ENCODE measurements around the gene CD44. TPM values are rescaled to one million over a fixed set of nuclear protein-coding genes. Genes with fewer than 3 reads are reported as not detected.

CD44 gene
- total and polyA plus RNA-seq, 2 experiments from 2014 or later, result 8.5 to 41.3 TPM

- no peak overlapping the region for H3K27ac ChIP-seq
- no peaks in the 10 kb centered on the region for H3K9me3 ChIP-seq (ENCODE audit: low read depth)
- peaks cover 5% of the 10 kb centered on the region for H3K4me1 ChIP-seq (ENCODE audit: low read depth)
Observed at GRCh38 chr11:35154952-35155351, 16.0 kb downstream of the CD44 start.

GRCh38 chr11:35155677-35156076 lies 16.7 kb downstream of the CD44 start:
- H3K4me1 ChIP-seq (ENCODE audit: low read depth), result peaks cover 10% of the 10 kb centered on the region
- no peaks in the 10 kb centered on the region for H3K27me3 ChIP-seq
- no peaks in the 10 kb centered on the region for H3K36me3 ChIP-seq
- no peak for DNase-seq (ENCODE audit: low read depth in 1 of 2, low spot score in 1 of 2)
- TF ChIP-seq CTCF (IDR thresholded peaks at IDR 0.05; ENCODE audit: low read depth, low read length), result no peak
- H3K27ac ChIP-seq, result no peak overlapping the region
- no peak overlapping the region for H3K4me3 ChIP-seq
- H3K9me3 ChIP-seq (ENCODE audit: low read depth), result no peaks in the 10 kb centered on the region

More at GRCh38 chr11:35154952-35155351, 16.0 kb downstream of the CD44 start:
- DNase-seq (ENCODE audit: low read depth in 1 of 2, low spot score in 1 of 2), result no peak
- TF ChIP-seq CTCF (IDR thresholded peaks at IDR 0.05; ENCODE audit: low read depth, low read length), result no peak
- Histone ChIP-seq H3K36me3 (no peaks in the 10 kb centered on the region), H3K27me3 (no peaks in the 10 kb centered on the region), H3K4me3 (no peak overlapping the region)

GRCh38 chr11:35157814-35158700 lies 19.1 kb downstream of the CD44 start:
- Histone ChIP-seq H3K27ac (no peak overlapping the region), H3K9me3 (ENCODE audit: low read depth) (no peaks in the 10 kb centered on the region)

GRCh38 chr11:35158701-35159510 lies 19.9 kb downstream of the CD44 start:
- no peaks in the 10 kb centered on the region for H3K27me3 ChIP-seq
- H3K4me3 ChIP-seq, result no peak overlapping the region
- H3K4me1 ChIP-seq (ENCODE audit: low read depth), result peaks cover 10% of the 10 kb centered on the region
- DNase-seq (ENCODE audit: low read depth in 1 of 2, low spot score in 1 of 2), result peak in 1 of 2 donors; percentile 68
- no peaks in the 10 kb centered on the region for H3K36me3 ChIP-seq
- no peak for TF ChIP-seq CTCF (IDR thresholded peaks at IDR 0.05; ENCODE audit: low read depth, low read length)
- no peaks in the 10 kb centered on the region for H3K9me3 ChIP-seq (ENCODE audit: low read depth)
- no peak overlapping the region for H3K27ac ChIP-seq

More at GRCh38 chr11:35157814-35158700, 19.1 kb downstream of the CD44 start:
- no peak for DNase-seq (ENCODE audit: low read depth in 1 of 2, low spot score in 1 of 2)
- peaks cover 10% of the 10 kb centered on the region for H3K4me1 ChIP-seq (ENCODE audit: low read depth)
- no peaks in the 10 kb centered on the region for H3K36me3 ChIP-seq
- no peak overlapping the region for H3K4me3 ChIP-seq
- TF ChIP-seq CTCF (IDR thresholded peaks at IDR 0.05; ENCODE audit: low read depth, low read length), result no peak
- H3K27me3 ChIP-seq, result no peaks in the 10 kb centered on the region

GRCh38 chr11:35160246-35160824 lies 21.4 kb downstream of the CD44 start:
- no peak for TF ChIP-seq CTCF (IDR thresholded peaks at IDR 0.05; ENCODE audit: low read depth, low read length)
- H3K36me3 ChIP-seq, result no peaks in the 10 kb centered on the region
- no peaks in the 10 kb centered on the region for H3K9me3 ChIP-seq (ENCODE audit: low read depth)
- peaks cover 13% of the 10 kb centered on the region for H3K4me1 ChIP-seq (ENCODE audit: low read depth)
- DNase-seq (ENCODE audit: low read depth in 1 of 2, low spot score in 1 of 2), result no peak
- H3K4me3 ChIP-seq, result no peak overlapping the region
- H3K27me3 ChIP-seq, result no peaks in the 10 kb centered on the region
- no peak overlapping the region for H3K27ac ChIP-seq

Measured in cardiac muscle cell (in vitro differentiated cells and primary cell).